ENCODE data around the gene GRM8.

The GRM8 gene

GRCh38 chr7:126557271-126557670 is 695.5 kb downstream of the GRM8 start:
- no peaks in the 10 kb centered on the region for H3K79me2 ChIP-seq (ENCODE audit: insufficient read depth, low read length)
- H3K9me3 ChIP-seq (ENCODE audit: insufficient read depth, low read depth, low read length): no peaks in the 10 kb centered on the region
- no peaks in the 10 kb centered on the region for H3F3A ChIP-seq (ENCODE audit: low read depth)
- H3K9me2 ChIP-seq (replicated peaks; ENCODE audit: low read depth, low read length): no peaks in the 10 kb centered on the region
- H4K20me1 ChIP-seq (ENCODE audit: insufficient read depth, low read length, poor library complexity, severe bottlenecking): no peaks in the 10 kb centered on the region
- no peak overlapping the region for H2AFZ ChIP-seq (ENCODE audit: low read length)
- no peak for TF ChIP-seq EZH2phosphoT487 (IDR thresholded peaks at IDR 0.05; ENCODE audit: borderline replicate concordance)
- TF ChIP-seq, protein P1, sequence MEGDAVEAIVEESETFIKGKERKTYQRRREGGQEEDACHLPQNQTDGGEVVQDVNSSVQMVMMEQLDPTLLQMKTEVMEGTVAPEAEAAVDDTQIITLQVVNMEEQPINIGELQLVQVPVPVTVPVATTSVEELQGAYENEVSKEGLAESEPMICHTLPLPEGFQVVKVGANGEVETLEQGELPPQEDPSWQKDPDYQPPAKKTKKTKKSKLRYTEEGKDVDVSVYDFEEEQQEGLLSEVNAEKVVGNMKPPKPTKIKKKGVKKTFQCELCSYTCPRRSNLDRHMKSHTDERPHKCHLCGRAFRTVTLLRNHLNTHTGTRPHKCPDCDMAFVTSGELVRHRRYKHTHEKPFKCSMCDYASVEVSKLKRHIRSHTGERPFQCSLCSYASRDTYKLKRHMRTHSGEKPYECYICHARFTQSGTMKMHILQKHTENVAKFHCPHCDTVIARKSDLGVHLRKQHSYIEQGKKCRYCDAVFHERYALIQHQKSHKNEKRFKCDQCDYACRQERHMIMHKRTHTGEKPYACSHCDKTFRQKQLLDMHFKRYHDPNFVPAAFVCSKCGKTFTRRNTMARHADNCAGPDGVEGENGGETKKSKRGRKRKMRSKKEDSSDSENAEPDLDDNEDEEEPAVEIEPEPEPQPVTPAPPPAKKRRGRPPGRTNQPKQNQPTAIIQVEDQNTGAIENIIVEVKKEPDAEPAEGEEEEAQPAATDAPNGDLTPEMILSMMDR (conservative IDR thresholded peaks at IDR 0.05; ENCODE audit: low read length): no peak
- no peaks in the 10 kb centered on the region for H3K4me1 ChIP-seq (ENCODE audit: insufficient read depth, low read length, poor library complexity, severe bottlenecking)
- H3K4me3 ChIP-seq (ENCODE audit: low read length, poor library complexity, severe bottlenecking): no peak overlapping the region
- no peaks in the 10 kb centered on the region for H3K27me3 ChIP-seq (ENCODE audit: insufficient read depth, low read length, poor library complexity, severe bottlenecking)
- H3K36me3 ChIP-seq (ENCODE audit: insufficient read depth, low read length): no peaks in the 10 kb centered on the region
- no peak overlapping the region for H3K9ac ChIP-seq (ENCODE audit: low read depth, low read length, poor library complexity, severe bottlenecking)
- no peak overlapping the region for H3K4me2 ChIP-seq (ENCODE audit: low read depth, low read length, poor library complexity, severe bottlenecking)

DNA sequence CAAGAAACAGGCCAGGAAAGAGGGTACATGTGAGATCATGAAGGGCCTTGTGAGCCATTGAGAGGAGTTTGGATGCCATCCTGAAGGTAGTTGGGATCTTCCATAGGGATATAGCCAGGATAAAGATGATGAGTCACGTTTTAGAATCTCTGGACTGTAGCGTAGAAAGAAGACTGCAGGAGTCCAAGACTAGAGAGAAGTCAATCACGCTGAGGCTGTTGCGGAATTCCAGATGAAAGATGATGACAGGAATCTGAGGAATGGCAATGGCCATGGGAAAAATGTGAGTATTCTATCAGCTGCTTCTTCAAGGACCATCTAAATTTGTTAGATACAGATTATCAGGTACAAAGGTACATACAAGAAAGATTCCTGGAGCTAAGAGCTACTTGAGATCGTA is 711.3 kb downstream of the GRM8 start:
- H3K79me2 ChIP-seq (ENCODE audit: insufficient read depth, low read length): no peaks in the 10 kb centered on the region
- no peaks in the 10 kb centered on the region for H3K4me1 ChIP-seq (ENCODE audit: insufficient read depth, low read length, poor library complexity, severe bottlenecking)
- H3K4me2 ChIP-seq (ENCODE audit: low read depth, low read length, poor library complexity, severe bottlenecking): no peak overlapping the region
- no peaks in the 10 kb centered on the region for H3K27me3 ChIP-seq (ENCODE audit: insufficient read depth, low read length, poor library complexity, severe bottlenecking)
- TF ChIP-seq, protein P1 (conservative IDR thresholded peaks at IDR 0.05; ENCODE audit: low read length): no peak
- TF ChIP-seq EZH2phosphoT487 (IDR thresholded peaks at IDR 0.05; ENCODE audit: borderline replicate concordance): no peak
- no peaks in the 10 kb centered on the region for H3K36me3 ChIP-seq (ENCODE audit: insufficient read depth, low read length)
- no peak overlapping the region for H3K9ac ChIP-seq (ENCODE audit: low read depth, low read length, poor library complexity, severe bottlenecking)
- no peaks in the 10 kb centered on the region for H4K20me1 ChIP-seq (ENCODE audit: insufficient read depth, low read length, poor library complexity, severe bottlenecking)
- H2AFZ ChIP-seq (ENCODE audit: low read length): no peak overlapping the region
- H3K9me2 ChIP-seq (replicated peaks; ENCODE audit: low read depth, low read length): no peaks in the 10 kb centered on the region
- H3F3A ChIP-seq (ENCODE audit: low read depth): no peaks in the 10 kb centered on the region
- no peak overlapping the region for H3K4me3 ChIP-seq (ENCODE audit: low read length, poor library complexity, severe bottlenecking)
- H3K9me3 ChIP-seq (ENCODE audit: insufficient read depth, low read depth, low read length): no peaks in the 10 kb centered on the region

DNA sequence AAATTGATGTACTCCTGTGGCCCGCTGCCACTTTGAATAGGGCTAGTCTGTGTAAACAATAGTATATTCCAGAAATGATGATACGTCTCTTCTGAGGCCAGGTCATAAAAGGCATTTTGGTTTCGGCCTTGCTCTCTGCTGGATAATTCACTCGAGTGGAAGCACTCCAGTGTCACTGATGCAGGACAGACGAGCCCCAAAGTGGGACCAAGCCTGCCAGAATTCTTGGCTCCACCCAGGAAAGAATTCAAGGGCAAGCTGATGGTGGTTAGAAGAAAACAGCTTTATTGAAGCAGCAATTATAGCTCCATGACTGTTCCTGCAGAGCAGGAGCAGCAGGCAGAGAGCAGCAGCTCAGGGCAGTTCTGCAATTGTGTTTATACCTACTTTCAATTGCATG is 717.6 kb downstream of the GRM8 start:
- Histone ChIP-seq H3K9ac (ENCODE audit: low read depth, low read length, poor library complexity, severe bottlenecking) (no peak overlapping the region), H3K9me3 (ENCODE audit: insufficient read depth, low read depth, low read length) (no peaks in the 10 kb centered on the region), H3F3A (ENCODE audit: low read depth) (no peaks in the 10 kb centered on the region), H2AFZ (ENCODE audit: low read length) (no peak overlapping the region), H3K4me2 (ENCODE audit: low read depth, low read length, poor library complexity, severe bottlenecking) (no peak overlapping the region), H3K4me1 (ENCODE audit: insufficient read depth, low read length, poor library complexity, severe bottlenecking) (no peaks in the 10 kb centered on the region), H3K36me3 (ENCODE audit: insufficient read depth, low read length) (no peaks in the 10 kb centered on the region), H3K79me2 (ENCODE audit: insufficient read depth, low read length) (no peaks in the 10 kb centered on the region), H3K9me2 (replicated peaks; ENCODE audit: low read depth, low read length) (no peaks in the 10 kb centered on the region), H3K4me3 (ENCODE audit: low read length, poor library complexity, severe bottlenecking) (no peak overlapping the region), H3K27me3 (ENCODE audit: insufficient read depth, low read length, poor library complexity, severe bottlenecking) (no peaks in the 10 kb centered on the region), H4K20me1 (ENCODE audit: insufficient read depth, low read length, poor library complexity, severe bottlenecking) (no peaks in the 10 kb centered on the region)
- TF ChIP-seq, protein P1 (conservative IDR thresholded peaks at IDR 0.05; ENCODE audit: low read length): no peak
- no peak for TF ChIP-seq EZH2phosphoT487 (IDR thresholded peaks at IDR 0.05; ENCODE audit: borderline replicate concordance)
